Stimulated activated CD8-positive, alpha-beta memory T cell treated with anti-CD3 and anti-CD28 coated beads, Interleukin-4, amount 100 ng/mL, for 48 hours (primary cell): ENCODE data around the gene ZFTA.
"Not testable (repeated sequence)": the region's sequence is repeated elsewhere in the genome, so short reads cannot be mapped to it uniquely, and the experiment has no call there.

Experiments
- DNase-seq: peaks from one replicate; pipeline ENCODE4 v3.0.0-alpha.2; 2020

Gene ZFTA

GRCh38 chr11:63771741-63772318 lies 3.3 kb upstream of the ZFTA start:
- DNase-seq = not testable (repeated sequence)

- no peak for DNase-seq
These were observed 2.2 kb upstream of the ZFTA start for GRCh38 chr11:63770763-63771162.

- no peak for DNase-seq
These were observed 1.3 kb upstream of the ZFTA start for GRCh38 chr11:63769714-63770455.

GRCh38 chr11:63769042-63769713 lies 603 bp upstream of the ZFTA start:
- peak; percentile 59 for DNase-seq

- DNase-seq = peak; percentile 59
These were observed 874 bp downstream of the ZFTA start for GRCh38 chr11:63767565-63768236.

GRCh38 chr11:63767267-63767564 lies 1.4 kb downstream of the ZFTA start:
- DNase-seq = no peak

- DNase-seq = no peak
These were observed 1.9 kb downstream of the ZFTA start for GRCh38 chr11:63766531-63767235.

- no peak for DNase-seq
These were observed 2.8 kb downstream of the ZFTA start for GRCh38 chr11:63765688-63766241.

GRCh38 chr11:63764679-63765647 lies 3.6 kb downstream of the ZFTA start:
- no peak for DNase-seq

- DNase-seq = no peak
These were observed 4.3 kb downstream of the ZFTA start for GRCh38 chr11:63764340-63764678.

- no peak for DNase-seq
These were observed 4.9 kb downstream of the ZFTA start for GRCh38 chr11:63763496-63764339.

- no peak for DNase-seq
These were observed 5.7 kb downstream of the ZFTA start for GRCh38 chr11:63762654-63763495.

- DNase-seq = no peak
These were observed 6.5 kb downstream of the ZFTA start for GRCh38 chr11:63761931-63762653.

GRCh38 chr11:63761188-63761587 lies 7.4 kb downstream of the ZFTA start:
- DNase-seq = no peak

- no peak for DNase-seq
These were observed 8.0 kb downstream of the ZFTA start for GRCh38 chr11:63760487-63761079.

- DNase-seq = no peak
These were observed 11.4 kb downstream of the ZFTA start for GRCh38 chr11:63756919-63757761.

GRCh38 chr11:63749624-63750023 lies 19.0 kb downstream of the ZFTA start:
- no peak for DNase-seq

- no peak for DNase-seq
These were observed 21.6 kb downstream of the ZFTA start for GRCh38 chr11:63747011-63747410.
